HG02798 (cell line): Measurements from ENCODE around the gene CX3CL1.

ENCODE experiments used
- ATAC-seq: cut with Tn5 transposase; IDR thresholded peaks from one replicate; pipeline ENCODE4 v1.9.1; 2021; ENCODE audit warnings: mild to moderate bottlenecking; ENCODE audit not compliant: unreplicated experiment, poor library complexity

Gene CX3CL1

GRCh38 chr16:57401943-57402640, 29.8 kb downstream of the CX3CL1 start:
- ATAC-seq, result no peak

- ATAC-seq, result no peak
These were observed 31.9 kb downstream of the CX3CL1 start, which contains the start of gene CCL17 for GRCh38 chr16:57403965-57404817. CCL17 (plus strand) TSS chr16:57404767; CDS start chr16:57413933, 9,166 bp downstream.

GRCh38 chr16:57405097-57405496, 32.8 kb downstream of the CX3CL1 start:
- ATAC-seq, result no peak

GRCh38 chr16:57406881-57407280, 34.6 kb downstream of the CX3CL1 start:
- ATAC-seq, result no peak

GRCh38 chr16:57407521-57408353, 35.4 kb downstream of the CX3CL1 start:
- ATAC-seq, result no peak

- ATAC-seq, result no peak
These were observed 36.8 kb downstream of the CX3CL1 start for GRCh38 chr16:57409065-57409464.

GRCh38 chr16:57409870-57410587, 37.7 kb downstream of the CX3CL1 start:
- no peak for ATAC-seq

- ATAC-seq, result no peak
These were observed 39.2 kb downstream of the CX3CL1 start for GRCh38 chr16:57411362-57411976.

- no peak for ATAC-seq
These were observed 40.3 kb downstream of the CX3CL1 start for GRCh38 chr16:57412584-57412983.

GRCh38 chr16:57413301-57413730, 41.0 kb downstream of the CX3CL1 start:
- no peak for ATAC-seq

GRCh38 chr16:57413733-57414132, 41.4 kb downstream of the CX3CL1 start:
- no peak for ATAC-seq

GRCh38 chr16:57416084-57416483, 43.8 kb downstream of the CX3CL1 start:
- no peak for ATAC-seq

- ATAC-seq, result no peak
These were observed 47.2 kb downstream of the CX3CL1 start for GRCh38 chr16:57419506-57419905.

GRCh38 chr16:57422026-57422944, 50.0 kb downstream of the CX3CL1 start:
- no peak for ATAC-seq

GRCh38 chr16:57423152-57423551, 50.9 kb downstream of the CX3CL1 start:
- no peak for ATAC-seq

GRCh38 chr16:57424583-57424982, 52.3 kb downstream of the CX3CL1 start:
- no peak for ATAC-seq

- no peak for ATAC-seq
These were observed 54.1 kb downstream of the CX3CL1 start for GRCh38 chr16:57426356-57426755.

GRCh38 chr16:57427307-57427706, 55.0 kb downstream of the CX3CL1 start:
- no peak for ATAC-seq
